ENCODE results near the gene KLRC1. TPM values are rescaled to one million over a fixed set of nuclear protein-coding genes. Genes with fewer than 3 reads are reported as not detected.

Gene KLRC1
- total RNA-seq, 1 experiment from 2014 or later: not detected

- Histone ChIP-seq H3K27me3 (replicated peaks; ENCODE audit: control insufficient read depth, insufficient read depth, low read length) (no peaks in the 10 kb centered on the region), H3K36me3 (ENCODE audit: control insufficient read depth, insufficient read depth, low read length) (no peaks in the 10 kb centered on the region), H3K4me1 (no peaks in the 10 kb centered on the region), H3K4me3 (ENCODE audit: low read depth, low read length) (no peak overlapping the region), H3K9me3 (peaks cover 20% of the 10 kb centered on the region)
- no peaks in the 10 kb centered on the region for H3K27me3 Mint-ChIP-seq (ENCODE audit: insufficient read depth, unreplicated experiment)
- H3K9me3 Mint-ChIP-seq (ENCODE audit: unreplicated experiment): peaks cover 36% of the 10 kb centered on the region
- H3K27ac Mint-ChIP-seq (ENCODE audit: unreplicated experiment): no peak overlapping the region
- BruUV-seq (replicated peaks): no TSS peak
- H3K4me3 Mint-ChIP-seq (ENCODE audit: unreplicated experiment): no peak overlapping the region
- H3K4me1 Mint-ChIP-seq (ENCODE audit: low read depth, unreplicated experiment): no peaks in the 10 kb centered on the region
- no peak for TF ChIP-seq CTCF (IDR thresholded peaks at IDR 0.05; ENCODE audit: insufficient read depth in 1 of 2, low read depth in 1 of 2, low read length in 1 of 2, severe bottlenecking in 1 of 2, unreplicated experiment in 1 of 2)
- no peak for DNase-seq
- ChIA-PET CTCF (no interaction called here), POLR2A (no interaction called here)
- intact Hi-C loops (cut with micrococcal nuclease; ENCODE audit: unreplicated experiment): no loop called here
- H3K36me3 Mint-ChIP-seq (ENCODE audit: insufficient read depth, unreplicated experiment): no peaks in the 10 kb centered on the region
These were observed 3.7 kb upstream of the KLRC1 start for GRCh38 chr12:10456856-10457255.

GRCh38 chr12:10455766-10456165 is 2.6 kb upstream of the KLRC1 start:
- H3K9me3 ChIP-seq: peaks cover 20% of the 10 kb centered on the region
- H3K27ac Mint-ChIP-seq (ENCODE audit: unreplicated experiment): no peak overlapping the region
- H3K36me3 Mint-ChIP-seq (ENCODE audit: insufficient read depth, unreplicated experiment): no peaks in the 10 kb centered on the region
- peaks cover 36% of the 10 kb centered on the region for H3K9me3 Mint-ChIP-seq (ENCODE audit: unreplicated experiment)
- H3K4me3 Mint-ChIP-seq (ENCODE audit: unreplicated experiment): no peak overlapping the region
- TF ChIP-seq CTCF (IDR thresholded peaks at IDR 0.05; ENCODE audit: insufficient read depth in 1 of 2, low read depth in 1 of 2, low read length in 1 of 2, severe bottlenecking in 1 of 2, unreplicated experiment in 1 of 2): no peak
- no peaks in the 10 kb centered on the region for H3K27me3 Mint-ChIP-seq (ENCODE audit: insufficient read depth, unreplicated experiment)
- no peaks in the 10 kb centered on the region for H3K4me1 ChIP-seq
- no peaks in the 10 kb centered on the region for H3K27me3 ChIP-seq (replicated peaks; ENCODE audit: control insufficient read depth, insufficient read depth, low read length)
- CTCF ChIA-PET: no interaction called here
- no peak overlapping the region for H3K4me3 ChIP-seq (ENCODE audit: low read depth, low read length)
- no peaks in the 10 kb centered on the region for H3K36me3 ChIP-seq (ENCODE audit: control insufficient read depth, insufficient read depth, low read length)
- no peaks in the 10 kb centered on the region for H3K4me1 Mint-ChIP-seq (ENCODE audit: low read depth, unreplicated experiment)
- BruUV-seq (replicated peaks): no TSS peak
- DNase-seq: no peak
- POLR2A ChIA-PET: no interaction called here
- intact Hi-C loops (cut with micrococcal nuclease; ENCODE audit: unreplicated experiment): no loop called here

- no peaks in the 10 kb centered on the region for H3K36me3 ChIP-seq (ENCODE audit: control insufficient read depth, insufficient read depth, low read length)
- CTCF ChIA-PET: no interaction called here
- POLR2A ChIA-PET: no interaction called here
- no peaks in the 10 kb centered on the region for H3K27me3 Mint-ChIP-seq (ENCODE audit: insufficient read depth, unreplicated experiment)
- no peak for TF ChIP-seq CTCF (IDR thresholded peaks at IDR 0.05; ENCODE audit: insufficient read depth in 1 of 2, low read depth in 1 of 2, low read length in 1 of 2, severe bottlenecking in 1 of 2, unreplicated experiment in 1 of 2)
- H3K9me3 Mint-ChIP-seq (ENCODE audit: unreplicated experiment): peaks cover 35% of the 10 kb centered on the region
- intact Hi-C loops (cut with micrococcal nuclease; ENCODE audit: unreplicated experiment): no loop called here
- H3K27me3 ChIP-seq (replicated peaks; ENCODE audit: control insufficient read depth, insufficient read depth, low read length): no peaks in the 10 kb centered on the region
- no peaks in the 10 kb centered on the region for H3K4me1 Mint-ChIP-seq (ENCODE audit: low read depth, unreplicated experiment)
- H3K9me3 ChIP-seq: peaks cover 20% of the 10 kb centered on the region
- H3K27ac Mint-ChIP-seq (ENCODE audit: unreplicated experiment): no peak overlapping the region
- no peaks in the 10 kb centered on the region for H3K36me3 Mint-ChIP-seq (ENCODE audit: insufficient read depth, unreplicated experiment)
- no TSS peak for BruUV-seq (replicated peaks)
- H3K4me1 ChIP-seq: no peaks in the 10 kb centered on the region
- DNase-seq: no peak
- no peak overlapping the region for H3K4me3 ChIP-seq (ENCODE audit: low read depth, low read length)
- H3K4me3 Mint-ChIP-seq (ENCODE audit: unreplicated experiment): no peak overlapping the region
These were observed 1.4 kb upstream of the KLRC1 start for GRCh38 chr12:10454531-10454930.
